MG63 (cell line): ENCODE results near the gene PELI1. TPM values are rescaled to one million over a fixed set of nuclear protein-coding genes. Genes with fewer than 3 reads are reported as not detected.
"Not testable (repeated sequence)": the region's sequence is repeated elsewhere in the genome, so short reads cannot be mapped to it uniquely, and the experiment has no call there.

Experiments used
- DNase-seq: peaks from one replicate; pipeline ENCODE4 v3.0.0-alpha.2; 2020
- H3K27me3 ChIP-seq: fragments of 250-450 bp; sonication (Bioruptor Pico); 2 replicates; pipeline ENCODE4 v1.5.1; 2020; ENCODE audit warnings: mild to moderate bottlenecking, moderate library complexity
- H3K36me3 ChIP-seq: fragments of 250-450 bp; sonication (Bioruptor Pico); 2 replicates; pipeline ENCODE4 v1.5.1; 2020; ENCODE audit warnings: mild to moderate bottlenecking, moderate library complexity
- H3K4me3 ChIP-seq: fragments of 250-450 bp; sonication (Bioruptor Pico); 2 replicates; pipeline ENCODE4 v1.5.1; 2020; ENCODE audit warnings: mild to moderate bottlenecking, moderate library complexity
- H3K9me3 ChIP-seq: fragments of 250-450 bp; sonication (Bioruptor Pico); 2 replicates; pipeline ENCODE4 v1.5.1; 2020; ENCODE audit warnings: mild to moderate bottlenecking, moderate library complexity
- total RNA-seq: library from RNA; depleted of rRNA; stranded (reverse); fragments of >200 nt; shearing (Covaris generic); gene quantifications from 2 replicates; pipeline ENCODE4 v1.2.3, GENCODE V29; 2014; ENCODE audit warnings: low replicate concordance

The PELI1 gene
- total RNA-seq, 1 experiment from 2014 or later = 0.76 TPM

DNA sequence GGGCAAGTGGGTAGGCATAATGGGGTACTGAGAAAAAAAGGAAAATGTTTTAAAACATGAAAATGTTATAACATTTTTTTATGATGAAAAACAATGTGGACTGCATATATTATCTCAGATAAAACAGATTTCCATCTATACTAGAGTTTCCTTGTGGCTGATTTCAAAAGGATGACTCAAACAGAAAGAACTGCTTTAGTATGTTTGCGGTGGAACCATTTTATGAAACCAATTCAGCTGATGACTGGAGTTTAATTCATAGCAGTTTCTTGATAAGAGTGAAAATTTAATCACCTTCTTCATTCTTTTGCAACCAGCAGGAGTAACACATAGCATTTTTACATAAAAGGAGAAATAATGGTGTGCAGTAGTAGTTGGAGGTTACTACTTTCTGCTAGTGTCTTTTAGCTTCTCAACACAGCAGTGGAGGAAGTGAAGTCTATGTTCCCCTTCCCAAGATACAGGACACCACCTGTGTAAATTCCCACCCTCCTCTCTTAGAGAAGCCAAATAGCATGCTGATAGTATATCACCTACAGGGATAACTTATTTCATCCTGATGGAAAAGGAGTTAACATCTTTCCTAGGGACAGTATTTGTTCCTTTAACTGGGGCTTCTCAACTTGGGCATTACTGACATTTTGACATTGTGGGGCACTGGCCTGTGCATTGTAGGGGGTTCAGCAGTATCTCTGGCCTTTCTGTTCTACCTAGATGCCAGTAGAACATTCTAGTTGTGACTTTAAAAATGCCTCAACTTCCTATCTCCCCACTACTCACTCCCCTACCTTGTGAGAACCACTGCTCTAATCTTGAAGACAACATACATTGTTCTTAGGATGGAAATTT lies 29.9 kb downstream of the PELI1 start:
- H3K9me3 ChIP-seq = no peaks in the 10 kb centered on the region
- no peak overlapping the region for H3K4me3 ChIP-seq
- H3K36me3 ChIP-seq = no peaks in the 10 kb centered on the region
- H3K27me3 ChIP-seq = no peaks in the 10 kb centered on the region
- DNase-seq = no peak

DNA sequence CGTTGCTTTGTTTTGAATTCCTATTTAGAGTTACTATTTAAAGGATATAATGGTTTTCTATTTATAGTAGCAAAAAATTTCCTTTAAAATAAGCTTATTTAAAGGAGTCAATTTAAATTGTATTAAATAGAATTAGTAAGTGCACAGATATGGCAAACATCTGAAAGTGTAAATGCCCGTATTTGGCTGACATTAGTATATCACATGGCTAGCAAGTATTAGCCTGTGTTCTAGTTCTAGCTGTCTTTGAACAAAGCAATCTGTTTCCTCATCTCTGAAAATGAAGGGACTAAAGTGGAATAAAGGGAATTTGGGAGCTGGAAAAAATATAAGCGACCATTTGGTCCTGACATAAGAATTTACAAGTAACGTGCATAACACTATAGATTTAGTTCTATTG lies 32.2 kb downstream of the PELI1 start:
- DNase-seq = no peak
- H3K27me3 ChIP-seq = no peaks in the 10 kb centered on the region
- no peaks in the 10 kb centered on the region for H3K36me3 ChIP-seq
- H3K4me3 ChIP-seq = no peak overlapping the region
- no peaks in the 10 kb centered on the region for H3K9me3 ChIP-seq

DNA sequence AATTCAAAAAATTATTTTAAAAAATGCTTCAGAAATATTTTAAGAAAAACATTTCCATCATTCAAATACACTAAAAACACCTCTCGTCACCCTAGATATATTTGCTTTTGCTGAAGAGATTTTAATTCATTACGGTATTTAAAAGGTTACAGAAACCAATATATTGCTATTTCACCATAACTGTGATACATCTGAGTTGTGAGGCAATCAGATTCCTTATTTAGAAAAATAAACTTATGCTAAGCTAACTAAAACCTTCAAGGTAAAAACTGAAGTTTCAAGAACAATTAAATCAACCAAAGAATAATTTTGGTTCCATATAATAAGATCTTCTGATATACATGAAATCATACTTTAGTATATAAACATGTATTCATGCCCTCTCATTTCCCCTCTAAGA lies 32.8 kb downstream of the PELI1 start:
- Histone ChIP-seq H3K4me3 (no peak overlapping the region), H3K36me3 (no peaks in the 10 kb centered on the region), H3K27me3 (no peaks in the 10 kb centered on the region), H3K9me3 (no peaks in the 10 kb centered on the region)
- no peak for DNase-seq

DNA sequence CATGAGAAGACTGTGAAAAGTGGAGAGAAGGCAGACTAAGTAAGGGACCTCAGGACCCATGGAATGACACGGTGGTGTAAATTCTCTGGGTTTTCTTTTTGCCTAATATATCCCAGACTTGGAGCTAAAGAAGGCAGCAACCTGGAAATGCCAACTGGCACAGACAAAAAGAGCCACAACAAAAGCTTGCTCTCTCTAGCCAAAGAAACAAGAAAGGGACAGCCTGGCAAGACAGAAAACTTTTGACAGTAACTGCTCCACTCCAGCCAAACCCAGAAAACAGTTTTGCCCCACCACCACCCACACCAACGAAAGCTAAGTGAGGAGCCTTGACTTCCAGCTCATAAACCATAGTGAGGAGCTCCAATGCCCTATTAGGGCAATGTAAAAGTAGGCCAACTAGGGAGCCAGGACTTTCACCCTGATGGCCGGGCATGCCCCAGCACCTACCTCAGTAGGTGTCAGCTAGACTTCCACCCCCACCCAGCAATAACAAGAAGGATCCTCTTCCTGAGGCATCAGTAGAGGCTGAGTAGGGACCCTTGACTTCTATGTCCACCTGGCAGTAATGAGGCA lies 35.5 kb downstream of the PELI1 start:
- no peak for DNase-seq
- H3K27me3 ChIP-seq = no peaks in the 10 kb centered on the region

DNA sequence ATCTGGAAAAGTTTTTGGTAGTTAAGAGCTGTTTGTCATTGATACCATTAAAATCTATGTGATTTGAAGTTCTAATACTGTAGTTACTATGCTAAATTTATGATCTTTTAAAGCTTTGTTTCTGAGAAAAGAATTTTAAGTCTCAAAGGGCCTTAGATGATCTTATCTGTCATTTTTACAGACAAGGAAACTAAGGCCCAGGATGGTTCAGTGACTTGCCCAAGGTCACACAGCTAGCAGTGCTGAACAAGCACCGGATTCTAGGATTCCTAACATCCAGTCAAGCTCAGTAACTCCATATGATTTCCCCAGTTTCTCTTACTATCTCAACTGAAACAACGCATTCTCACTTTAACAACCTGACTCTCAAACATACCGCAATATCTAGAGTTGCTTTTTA lies 37.7 kb downstream of the PELI1 start:
- H3K27me3 ChIP-seq = no peaks in the 10 kb centered on the region

More for the DNA sequence above, 35.5 kb downstream of the PELI1 start:
- Histone ChIP-seq H3K4me3 (no peak overlapping the region), H3K36me3 (no peaks in the 10 kb centered on the region), H3K9me3 (no peaks in the 10 kb centered on the region)

DNA sequence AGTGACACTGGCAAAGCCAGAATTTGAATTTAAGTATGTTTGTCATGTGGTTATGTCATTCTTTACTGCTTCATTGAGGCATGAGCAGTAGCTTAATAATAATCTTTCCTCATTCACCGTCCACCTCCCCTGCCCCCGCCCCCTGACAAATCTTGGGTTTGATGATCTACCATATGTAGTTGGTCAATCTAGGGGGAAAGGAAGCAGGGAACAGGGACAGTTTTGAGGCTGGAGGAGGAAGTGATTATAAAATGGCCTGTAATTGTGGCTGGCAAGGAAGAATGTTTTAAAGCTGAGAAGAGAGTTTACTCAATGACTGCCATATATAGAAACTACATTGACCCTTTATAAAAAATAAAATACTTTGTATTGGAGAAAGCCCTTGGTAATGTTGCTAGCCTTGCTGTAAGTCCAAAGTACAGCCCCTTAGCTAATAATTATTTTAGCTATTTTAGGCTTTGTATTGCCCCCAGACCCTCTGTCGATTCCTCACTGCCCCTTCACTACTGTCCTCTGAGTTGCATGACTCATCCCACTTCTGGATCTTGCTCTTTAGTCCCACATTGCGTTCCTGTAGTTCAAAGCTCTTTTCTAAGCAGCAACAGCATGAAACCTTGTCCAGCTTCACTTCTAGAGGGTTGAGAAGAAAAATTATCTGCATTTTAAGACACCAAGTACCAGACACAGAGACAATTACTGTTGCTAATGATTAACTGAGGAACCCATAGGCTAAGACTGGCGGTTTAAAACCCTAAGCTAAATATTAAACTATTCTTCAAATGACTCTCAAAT lies 38.4 kb downstream of the PELI1 start:
- Histone ChIP-seq H3K27me3 (no peaks in the 10 kb centered on the region), H3K4me3 (no peak overlapping the region), H3K36me3 (no peaks in the 10 kb centered on the region), H3K9me3 (no peaks in the 10 kb centered on the region)
- no peak for DNase-seq

More for the DNA sequence above, 37.7 kb downstream of the PELI1 start:
- Histone ChIP-seq H3K9me3 (no peaks in the 10 kb centered on the region), H3K36me3 (no peaks in the 10 kb centered on the region), H3K4me3 (no peak overlapping the region)
- DNase-seq = no peak

DNA sequence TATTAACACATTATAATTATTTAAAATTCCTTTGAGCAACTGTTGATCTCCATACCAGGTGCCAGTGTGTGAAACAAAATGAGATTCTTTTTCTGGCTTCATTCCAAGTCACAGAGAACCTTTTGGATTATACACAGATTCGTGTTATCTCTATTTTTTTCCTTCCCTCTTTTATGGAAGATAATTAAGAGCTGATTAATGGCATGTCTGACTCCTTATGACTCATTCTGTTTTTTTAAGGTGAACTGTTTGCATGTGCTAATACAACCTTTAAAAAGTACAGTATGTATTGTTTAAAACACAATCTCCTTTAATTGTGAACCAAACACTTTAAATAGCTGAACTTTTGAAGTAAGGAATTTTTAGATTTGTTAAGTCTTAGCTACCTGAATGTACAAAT lies 39.3 kb downstream of the PELI1 start:
- no peak for DNase-seq
- Histone ChIP-seq H3K27me3 (no peaks in the 10 kb centered on the region), H3K9me3 (no peaks in the 10 kb centered on the region), H3K4me3 (no peak overlapping the region), H3K36me3 (no peaks in the 10 kb centered on the region)

DNA sequence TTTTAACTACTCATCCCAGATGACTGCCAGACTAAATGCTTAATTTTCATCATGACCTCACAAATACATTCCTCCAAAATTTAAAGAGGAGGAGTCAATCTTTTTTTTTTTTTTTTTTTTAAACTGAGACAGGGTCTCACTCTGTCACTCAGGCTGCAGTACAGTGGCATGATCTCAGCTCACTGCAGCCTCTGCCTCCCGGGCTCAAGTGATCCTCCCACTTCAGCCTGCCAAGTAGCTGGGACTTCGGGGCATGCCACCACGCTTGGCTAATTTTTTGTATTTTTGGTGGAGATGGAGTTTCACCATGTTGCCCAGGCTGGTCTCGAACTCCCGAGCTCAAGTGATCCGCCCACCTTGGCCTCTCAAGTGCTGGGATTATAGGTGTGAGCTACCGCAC lies 41.5 kb downstream of the PELI1 start:
- not testable (repeated sequence) for H3K9me3 ChIP-seq, H3K36me3 ChIP-seq, DNase-seq, H3K4me3 ChIP-seq, H3K27me3 ChIP-seq

DNA sequence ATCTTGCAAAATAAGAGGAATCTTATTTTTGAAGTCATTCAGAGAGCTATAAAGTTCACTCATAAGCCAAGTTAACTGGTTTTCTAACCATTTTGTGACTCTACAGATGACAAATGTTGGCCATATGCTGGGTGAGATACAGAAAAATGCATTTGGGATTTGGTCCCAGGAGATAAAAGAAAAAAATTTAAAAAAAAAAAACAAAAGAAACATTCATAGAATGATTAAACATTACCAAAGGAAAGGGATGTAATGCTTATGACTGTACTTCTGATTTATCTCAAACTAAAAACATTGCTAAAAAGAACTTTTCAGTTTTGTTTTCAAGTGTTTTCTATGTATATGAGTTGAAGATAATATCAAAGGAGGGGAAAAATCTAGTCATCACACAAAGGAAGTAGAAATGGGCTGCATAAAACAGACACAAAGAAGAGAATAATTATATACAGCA lies 43.1 kb downstream of the PELI1 start:
- Histone ChIP-seq H3K27me3 (no peaks in the 10 kb centered on the region), H3K4me3 (no peak overlapping the region), H3K9me3 (no peaks in the 10 kb centered on the region), H3K36me3 (peaks cover 2% of the 10 kb centered on the region)
- no peak for DNase-seq

DNA sequence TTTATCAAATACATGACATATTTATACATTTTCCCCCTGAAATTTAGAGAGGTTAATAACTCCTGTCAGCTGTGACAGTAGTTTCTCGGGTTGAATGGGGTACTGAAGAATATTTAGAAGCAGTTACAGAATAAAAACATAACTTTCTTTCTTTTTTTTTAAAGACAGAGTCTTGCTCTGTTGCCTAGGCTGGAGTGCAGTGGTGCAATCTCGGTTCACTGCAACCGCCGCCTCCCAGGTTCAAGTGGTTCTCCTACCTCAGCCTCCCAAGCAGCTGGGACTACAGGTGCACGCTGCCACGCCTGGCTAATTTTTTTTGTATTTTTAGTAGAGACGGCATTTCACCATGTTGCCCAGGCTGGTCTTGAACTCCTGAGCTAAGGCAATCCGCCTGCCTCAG lies 43.6 kb downstream of the PELI1 start:
- not testable (repeated sequence) for H3K36me3 ChIP-seq, H3K9me3 ChIP-seq, H3K4me3 ChIP-seq, H3K27me3 ChIP-seq, DNase-seq

DNA sequence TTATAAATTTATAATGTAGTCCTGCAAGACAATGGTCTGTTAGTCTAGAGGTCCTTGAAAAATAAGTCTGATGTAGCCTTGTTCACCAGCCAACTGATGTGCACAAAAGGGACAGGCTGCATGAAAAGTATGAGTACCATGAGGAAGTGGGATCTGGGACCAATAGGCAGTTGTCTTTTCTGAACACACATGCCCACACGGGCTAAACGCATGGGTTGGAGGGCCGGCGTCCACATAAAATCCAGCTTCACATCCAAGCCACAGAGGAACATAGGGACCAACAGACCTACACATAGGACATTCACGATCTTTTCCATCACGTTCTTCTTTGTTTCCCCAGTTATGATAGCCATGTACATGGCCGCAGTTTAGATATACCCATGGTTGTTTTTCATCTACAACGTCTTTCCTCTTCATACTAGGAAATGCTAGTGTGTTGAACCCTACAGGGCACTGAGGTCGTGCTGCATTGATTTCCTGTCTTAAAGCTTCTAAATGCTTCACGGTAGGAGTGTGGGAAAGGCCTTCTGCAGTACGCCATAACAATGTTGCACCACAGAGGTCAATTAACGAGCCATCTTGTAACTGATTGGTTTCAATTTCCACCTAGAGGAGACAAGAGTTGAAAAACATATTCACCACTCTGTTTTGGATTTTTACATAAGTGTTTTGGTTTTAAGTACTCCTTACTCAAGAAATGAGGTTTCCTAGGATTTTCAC lies 49.4 kb downstream of the PELI1 start:
- no peak overlapping the region for H3K4me3 ChIP-seq
- no peaks in the 10 kb centered on the region for H3K9me3 ChIP-seq
- H3K27me3 ChIP-seq = no peaks in the 10 kb centered on the region
- no peak for DNase-seq
- H3K36me3 ChIP-seq = peaks cover 9% of the 10 kb centered on the region

DNA sequence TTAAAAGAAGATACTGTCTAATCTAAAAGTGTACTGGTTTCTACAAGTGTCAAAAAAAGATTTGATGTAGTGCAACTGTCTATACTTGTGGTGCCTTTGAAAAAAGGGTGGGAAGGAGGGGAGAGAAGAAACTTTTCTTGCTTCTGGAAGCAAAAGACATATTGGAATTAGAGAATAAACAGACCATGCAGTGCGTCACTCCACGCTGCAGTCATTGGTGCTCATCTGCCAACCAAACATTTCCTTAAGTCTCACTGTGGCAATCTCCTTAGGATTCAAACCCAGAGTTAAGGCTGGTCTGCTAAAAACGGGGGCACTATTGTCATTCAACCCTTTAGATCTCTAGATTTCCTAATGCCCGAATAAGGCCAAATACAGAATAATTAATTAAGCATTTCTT lies 50.9 kb downstream of the PELI1 start:
- Histone ChIP-seq H3K4me3 (no peak overlapping the region), H3K27me3 (no peaks in the 10 kb centered on the region), H3K36me3 (peaks cover 9% of the 10 kb centered on the region), H3K9me3 (no peaks in the 10 kb centered on the region)
- no peak for DNase-seq

DNA sequence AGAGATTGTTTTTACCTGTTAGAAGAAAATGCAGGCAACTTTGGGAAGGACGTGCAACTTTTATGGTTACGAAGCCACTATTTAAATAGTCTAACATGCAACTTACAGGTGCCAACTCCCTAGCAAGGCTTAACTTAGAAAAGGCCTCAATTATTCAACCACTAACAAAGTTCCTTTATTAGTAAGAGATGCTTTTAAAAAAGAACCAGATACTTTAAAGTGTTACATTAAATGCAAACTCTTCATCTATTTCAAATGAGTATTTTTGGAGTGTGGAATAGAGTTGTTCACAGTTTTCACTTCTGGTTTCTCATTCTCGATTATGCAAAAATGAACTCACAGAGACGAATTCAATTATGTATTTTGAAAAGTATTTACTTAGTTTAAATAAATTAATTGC lies 51.7 kb downstream of the PELI1 start:
- no peak for DNase-seq
- no peaks in the 10 kb centered on the region for H3K27me3 ChIP-seq
- H3K4me3 ChIP-seq = no peak overlapping the region
- H3K9me3 ChIP-seq = no peaks in the 10 kb centered on the region
- peaks cover 9% of the 10 kb centered on the region for H3K36me3 ChIP-seq

DNA sequence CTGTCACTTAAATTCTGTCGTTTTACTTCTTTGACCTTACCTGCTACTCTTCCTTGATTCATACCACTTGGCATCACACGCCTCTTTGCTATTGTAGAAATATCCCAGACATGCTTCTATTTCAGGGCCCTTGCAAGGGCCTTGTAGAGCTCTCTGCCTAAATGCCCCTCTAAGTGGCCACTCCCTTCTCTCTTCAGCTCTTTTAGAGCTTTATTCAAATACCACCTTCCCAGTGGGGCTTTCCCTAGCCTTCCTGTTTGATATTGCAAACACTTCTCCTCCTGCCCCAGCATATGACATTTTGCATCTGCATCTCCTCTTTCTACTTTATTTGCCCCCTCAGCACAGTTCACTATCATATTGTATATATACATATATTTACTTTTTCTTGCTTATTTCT lies 54.0 kb downstream of the PELI1 start:
- H3K36me3 ChIP-seq = peaks cover 2% of the 10 kb centered on the region; the same call in 1 of the 2 replicates
- H3K4me3 ChIP-seq = no peak overlapping the region
- H3K27me3 ChIP-seq = no peaks in the 10 kb centered on the region
- DNase-seq = no peak
- no peaks in the 10 kb centered on the region for H3K9me3 ChIP-seq

DNA sequence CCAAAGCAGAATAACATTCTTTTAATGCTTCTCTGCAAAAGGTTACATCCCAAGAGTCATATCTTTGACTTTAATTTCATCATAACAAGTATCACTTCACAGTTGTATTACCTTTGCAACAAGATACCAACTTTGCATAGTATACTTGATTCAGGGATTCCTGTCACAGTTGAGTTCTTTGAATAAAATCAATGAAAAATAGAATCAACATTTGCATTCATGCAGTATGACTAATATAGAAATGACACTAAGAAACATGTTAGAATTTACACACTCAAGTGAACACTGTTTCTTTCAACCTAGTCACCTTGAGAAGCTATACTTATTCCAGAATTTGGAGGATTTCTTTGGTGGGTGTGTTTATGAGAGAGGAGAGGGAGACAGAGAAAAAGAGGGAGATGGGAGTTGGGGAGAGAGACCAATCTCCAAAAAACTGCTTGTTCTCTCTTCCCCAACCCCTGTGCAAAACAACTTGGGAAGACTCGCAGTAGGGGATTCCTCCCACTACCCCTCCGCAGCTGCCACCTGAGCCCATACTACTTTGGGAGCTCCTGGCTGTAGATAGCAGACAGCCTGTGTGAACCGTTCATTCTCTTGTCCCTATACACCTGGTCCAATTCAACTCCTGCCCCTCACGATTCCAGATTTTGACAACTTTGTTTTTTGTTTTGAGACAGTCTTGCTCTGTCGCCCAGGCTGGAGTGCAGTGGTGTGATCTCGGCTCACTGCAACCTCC lies 57.7 kb downstream of the PELI1 start:
- Histone ChIP-seq H3K27me3 (no peaks in the 10 kb centered on the region), H3K36me3 (no peaks in the 10 kb centered on the region), H3K9me3 (no peaks in the 10 kb centered on the region), H3K4me3 (no peak overlapping the region)
- no peak for DNase-seq

DNA sequence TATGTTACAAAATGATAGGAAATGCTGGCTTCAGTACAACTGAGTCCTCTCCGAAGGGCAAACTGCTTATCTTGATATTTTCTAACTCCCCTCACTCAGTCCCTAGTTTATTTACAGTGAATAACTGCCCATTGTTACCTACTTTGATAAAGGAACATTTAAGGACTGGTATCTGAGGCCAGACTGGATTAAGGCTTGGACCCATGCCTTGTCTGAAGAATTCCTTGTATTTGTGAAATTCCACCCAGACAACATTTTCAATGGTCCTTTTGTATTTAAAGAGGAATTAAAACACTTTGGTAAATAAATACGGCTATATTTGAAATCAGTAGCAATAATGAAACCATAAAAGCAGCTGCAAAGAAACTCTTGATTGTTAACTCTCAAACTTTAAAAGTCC lies 58.3 kb downstream of the PELI1 start:
- Histone ChIP-seq H3K36me3 (no peaks in the 10 kb centered on the region), H3K27me3 (no peaks in the 10 kb centered on the region), H3K4me3 (no peak overlapping the region), H3K9me3 (no peaks in the 10 kb centered on the region)
- DNase-seq = no peak
